AG09319 (cell line): ENCODE data around the gene PDCL3.

Experiments used
- DNase-seq: peaks from one replicate; pipeline ENCODE4 v3.0.0-alpha.2; 2010; ENCODE audit warnings: low read depth; ENCODE audit errors: extremely low read depth
- CTCF ChIP-seq: IDR thresholded peaks from 2 replicates; pipeline ENCODE4 v1.5.1; 2011; ENCODE audit warnings: low read depth, mild to moderate bottlenecking, inconsistent platforms, low read length, moderate library complexity

PDCL3 gene

GRCh38 chr2:100616841-100617390 lies 54.1 kb downstream of the PDCL3 start:
- no peak for DNase-seq
- no peak for TF ChIP-seq CTCF

GRCh38 chr2:100619951-100620350 lies 57.2 kb downstream of the PDCL3 start:
- TF ChIP-seq CTCF, result no peak
- DNase-seq, result no peak

GRCh38 chr2:100620481-100620880 lies 57.7 kb downstream of the PDCL3 start:
- no peak for DNase-seq
- no peak for TF ChIP-seq CTCF

DNA sequence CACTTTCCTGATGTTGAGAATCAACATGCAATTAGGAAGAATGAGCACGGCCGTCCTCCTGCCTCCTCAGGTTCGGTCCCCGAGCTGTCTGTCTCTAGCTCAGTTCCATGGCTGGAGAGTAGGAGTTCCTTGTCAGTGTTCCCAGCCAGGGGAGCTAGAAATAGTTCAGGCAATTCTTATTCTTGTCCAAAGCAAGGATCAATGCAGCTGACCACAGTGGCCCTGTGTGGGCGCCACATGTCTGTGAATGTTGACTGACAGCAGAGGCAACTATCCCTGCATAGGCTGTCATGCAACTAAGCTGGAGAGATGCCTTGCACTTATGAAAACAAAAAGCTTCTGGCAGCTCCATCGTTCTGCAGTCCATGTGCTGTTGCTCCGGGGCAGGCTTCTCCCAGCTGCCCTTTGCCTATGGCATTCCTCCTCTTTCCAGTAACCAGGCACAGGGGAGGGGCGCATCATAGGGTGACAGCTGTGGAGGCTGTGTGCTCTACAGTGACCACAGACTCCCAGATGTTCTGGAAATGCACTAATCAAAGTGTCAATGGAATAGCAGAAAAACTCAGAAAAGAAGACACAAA lies 58.7 kb downstream of the PDCL3 start:
- no peak for TF ChIP-seq CTCF
- no peak for DNase-seq

GRCh38 chr2:100623033-100623715 lies 60.4 kb downstream of the PDCL3 start:
- no peak for TF ChIP-seq CTCF
- no peak for DNase-seq

DNA sequence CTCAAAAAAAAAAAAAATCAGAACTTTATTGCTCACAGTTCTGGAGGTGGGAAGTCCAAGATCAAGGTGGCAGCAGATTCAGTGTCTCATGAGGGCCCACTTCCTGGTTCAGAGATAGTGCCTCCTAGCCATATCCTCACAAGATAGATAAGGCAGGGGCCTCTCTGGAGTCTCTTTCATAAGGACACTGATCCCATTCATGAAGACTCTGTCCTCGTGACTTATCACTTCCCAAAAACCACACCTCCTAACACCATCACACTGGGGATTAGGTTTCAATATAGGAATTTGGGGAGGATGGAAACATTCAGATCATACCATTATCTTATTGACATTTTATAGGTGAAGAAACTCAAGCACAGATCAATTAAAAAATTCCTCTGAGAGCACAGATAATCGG lies 61.1 kb downstream of the PDCL3 start:
- no peak for DNase-seq
- TF ChIP-seq CTCF, result no peak

DNA sequence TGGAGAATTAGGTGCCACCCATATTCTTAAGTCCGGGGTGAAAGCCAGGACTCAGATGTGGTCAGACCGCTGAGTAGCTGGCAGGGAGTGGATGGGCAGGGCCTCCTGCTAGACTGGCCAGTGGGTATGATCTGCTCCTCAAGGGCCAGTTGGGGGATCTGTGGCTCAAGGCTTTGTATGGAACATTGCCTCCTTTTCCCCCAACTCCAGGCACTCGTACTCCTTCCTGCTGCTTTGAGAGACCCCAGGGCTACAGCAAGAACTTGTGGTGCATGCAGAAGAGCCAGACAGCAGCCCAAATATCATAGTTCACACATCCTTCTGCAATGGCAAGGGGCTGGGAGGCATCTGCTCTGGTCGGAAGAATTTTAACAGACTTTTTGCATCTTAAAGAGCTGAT lies 61.7 kb downstream of the PDCL3 start:
- TF ChIP-seq CTCF, result no peak
- no peak for DNase-seq
